PC-3 (cell line): ENCODE data around the gene DKKL1. TPM values are rescaled to one million over a fixed set of nuclear protein-coding genes. Genes with fewer than 3 reads are reported as not detected.

Source experiments
- ATAC-seq: fragments of 200-7000 bp; cut with Tn5 transposase; 2 replicates; pipeline ENCODE4 v1.9.1; 2020; ENCODE audit warnings: mild to moderate bottlenecking, moderate library complexity
- Bru-seq: library from RNA; stranded (reverse); fragments of 400-500 nt; gene quantifications from one replicate; lab custom pipeline; 2021; lab: Mats Ljungman, UMichigan
- BruChase-seq, 2 experiments: library from RNA; stranded (reverse); fragments of 400-500 nt; gene quantifications; one replicate each; lab custom pipeline; 2021; lab: Mats Ljungman, UMichigan
- BruUV-seq: library from RNA; stranded (reverse); fragments of 400-500 nt; replicated peaks from 2 replicates; lab custom pipeline; 2021; lab: Mats Ljungman, UMichigan
- CTCF ChIA-PET: fragments of 300-600 bp; sonication (Branson Sonifier 250); formaldehyde crosslinking; loops from one replicate; lab custom pipeline; 2022; ENCODE audit warnings: antibody characterized with exemption; lab: Charles Lee
- POLR2A ChIA-PET: fragments of 300-600 bp; sonication (Branson Sonifier 250); formaldehyde crosslinking; loops from one replicate; lab custom pipeline; 2022; ENCODE audit warnings: antibody characterized with exemption; ENCODE audit not compliant: unreplicated experiment; lab: Charles Lee
- DNase-seq: peaks from one replicate; pipeline ENCODE4 v3.0.0-alpha.2; 2015
- H2AFZ ChIP-seq: fragments of 300-600 bp; sonication (generic); 2 replicates; pipeline ENCODE4 v1.6.0; 2016; ENCODE audit warnings: antibody characterized with exemption, low read length
- H3F3A ChIP-seq: fragments of 300-600 bp; sonication (generic); one replicate; pipeline ENCODE4 v1.6.0; 2017; ENCODE audit warnings: antibody characterized with exemption, low read length, control low read depth, mild to moderate bottlenecking; ENCODE audit not compliant: unreplicated experiment
- H3K27ac ChIP-seq: fragments of 300-600 bp; sonication (generic); 2 replicates; pipeline ENCODE4 v1.5.1; 2016; ENCODE audit warnings: mild to moderate bottlenecking, low read length
- H3K27me3 ChIP-seq: fragments of 300-600 bp; sonication (generic); 2 replicates; pipeline ENCODE4 v1.6.1; 2016; ENCODE audit warnings: low read length, mixed read lengths
- H3K36me3 ChIP-seq: fragments of 300-600 bp; sonication (generic); 2 replicates; pipeline ENCODE4 v1.6.1; 2016; ENCODE audit warnings: low read depth, mixed run types, low read length, mixed read lengths
- H3K4me1 ChIP-seq: fragments of 300-600 bp; sonication (generic); 2 replicates; pipeline ENCODE4 v1.5.1; 2016; ENCODE audit warnings: low read length; ENCODE audit not compliant: insufficient read depth
- H3K4me2 ChIP-seq: fragments of 300-600 bp; sonication (generic); 2 replicates; pipeline ENCODE4 v1.6.0; 2016; ENCODE audit warnings: low read length
- H3K4me3 ChIP-seq: fragments of 300-600 bp; sonication (generic); 2 replicates; pipeline ENCODE4 v1.5.1; 2016; ENCODE audit warnings: mild to moderate bottlenecking, low read length, mixed read lengths
- H3K79me2 ChIP-seq: fragments of 300-600 bp; sonication (generic); 2 replicates; pipeline ENCODE4 v1.6.1; 2017; ENCODE audit warnings: low read length, mixed read lengths
- H3K9ac ChIP-seq: fragments of 300-600 bp; sonication (generic); 2 replicates; pipeline ENCODE4 v1.6.0; 2016; ENCODE audit warnings: mild to moderate bottlenecking, low read length
- H3K9me2 ChIP-seq: fragments of 300-600 bp; sonication (generic); replicated peaks from 2 replicates; pipeline ENCODE4 v1.6.1; 2016; ENCODE audit warnings: mixed run types, low read length, mixed read lengths
- H3K9me3 ChIP-seq: fragments of 300-600 bp; sonication (generic); 2 replicates; pipeline ENCODE4 v1.6.1; 2016; ENCODE audit warnings: low read length, mixed read lengths
- H4K20me1 ChIP-seq: fragments of 300-600 bp; sonication (generic); 2 replicates; pipeline ENCODE4 v1.6.1; 2016; ENCODE audit warnings: low read length, mixed read lengths
- EZH2 ChIP-seq: fragments of 300-600 bp; sonication (generic); IDR thresholded peaks from one replicate; pipeline ENCODE4 v1.6.1; 2017; ENCODE audit warnings: antibody characterized with exemption, mild to moderate bottlenecking, low read length; ENCODE audit not compliant: unreplicated experiment
- EZH2phosphoT487 ChIP-seq: fragments of 300-600 bp; sonication (generic); IDR thresholded peaks from 2 replicates; pipeline ENCODE4 v1.6.1; 2018; ENCODE audit warnings: mild to moderate bottlenecking, antibody characterized with exemption, low read length, borderline replicate concordance
- intact Hi-C: fragments of 100-400 bp; cut with micrococcal nuclease; formaldehyde crosslinking; loops from 2 replicates; pipeline ENCODE4 v1.9.0; 2023
- long read RNA-seq: library from polyadenylated mRNA; unstranded; transcript quantifications from one replicate; pipeline ENCODE4 v2.0.0, GENCODE V29; 2021; ENCODE audit not compliant: unreplicated experiment
- total RNA-seq: library from RNA; depleted of rRNA; stranded (reverse); fragments of >200 nt; gene quantifications from 2 replicates; pipeline ENCODE4 v1.2.3, GENCODE V29; 2014; rRNA removed
- TF ChIP-seq, protein P1 (sequence below): fragments of 300-600 bp; sonication (generic); conservative IDR thresholded peaks from 2 replicates; pipeline ENCODE4 v1.5.1; 2017; ENCODE audit warnings: antibody characterized with exemption, low read depth, mild to moderate bottlenecking, low read length

DKKL1 gene
- total RNA-seq (2.4 and 4.2 TPM in 2 replicates), Bru-seq, nascent RNA (percentile 27 among the genes with signal in this experiment), BruChase-seq, experiment 1, labeled RNA remaining after a 6-hour chase (percentile 25 among the genes with signal in this experiment), BruChase-seq, experiment 2, labeled RNA remaining after a 2-hour chase (percentile 16 among the genes with signal in this experiment)
- long read RNA-seq, partial matches to known transcripts: 0 of 2 reads
- long read RNA-seq, other reads (novel, unspliced or antisense): 1 of 2 reads

- H3K36me3 ChIP-seq: peaks cover 6% of the 10 kb centered on the region
- H3K79me2 ChIP-seq: peaks cover 6% of the 10 kb centered on the region; the same call in 1 of the 2 replicates
- TF ChIP-seq, protein P1, sequence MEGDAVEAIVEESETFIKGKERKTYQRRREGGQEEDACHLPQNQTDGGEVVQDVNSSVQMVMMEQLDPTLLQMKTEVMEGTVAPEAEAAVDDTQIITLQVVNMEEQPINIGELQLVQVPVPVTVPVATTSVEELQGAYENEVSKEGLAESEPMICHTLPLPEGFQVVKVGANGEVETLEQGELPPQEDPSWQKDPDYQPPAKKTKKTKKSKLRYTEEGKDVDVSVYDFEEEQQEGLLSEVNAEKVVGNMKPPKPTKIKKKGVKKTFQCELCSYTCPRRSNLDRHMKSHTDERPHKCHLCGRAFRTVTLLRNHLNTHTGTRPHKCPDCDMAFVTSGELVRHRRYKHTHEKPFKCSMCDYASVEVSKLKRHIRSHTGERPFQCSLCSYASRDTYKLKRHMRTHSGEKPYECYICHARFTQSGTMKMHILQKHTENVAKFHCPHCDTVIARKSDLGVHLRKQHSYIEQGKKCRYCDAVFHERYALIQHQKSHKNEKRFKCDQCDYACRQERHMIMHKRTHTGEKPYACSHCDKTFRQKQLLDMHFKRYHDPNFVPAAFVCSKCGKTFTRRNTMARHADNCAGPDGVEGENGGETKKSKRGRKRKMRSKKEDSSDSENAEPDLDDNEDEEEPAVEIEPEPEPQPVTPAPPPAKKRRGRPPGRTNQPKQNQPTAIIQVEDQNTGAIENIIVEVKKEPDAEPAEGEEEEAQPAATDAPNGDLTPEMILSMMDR: peak; percentile 10; the same call in 1 of the 2 replicates
- no peak for TF ChIP-seq EZH2
- peak within 1 kb of the TSS; percentile 84 for H3K9ac ChIP-seq
- ATAC-seq (peak; percentile 85), DNase-seq (peak; percentile 100)
- peak within 1 kb of the TSS; percentile 95 for H3K4me2 ChIP-seq
- POLR2A ChIA-PET: interaction anchor here (0.5 kb wide), 1 partner anchor 370 kb away, joined by 4 read pairs; the partner anchor contains the start of gene GYS1
- no peaks in the 10 kb centered on the region for H3K9me3 ChIP-seq
- H2AFZ ChIP-seq: peak within 1 kb of the TSS; percentile 90
- BruUV-seq: no TSS peak
- H3K4me1 ChIP-seq: peaks cover 11% of the 10 kb centered on the region
- no peaks in the 10 kb centered on the region for H3K27me3 ChIP-seq
- CTCF ChIA-PET: interaction anchor here (0.7 kb wide), 1 partner anchor 79 kb away, joined by 3 read pairs; no protein-coding TSS in a partner anchor
- no peaks in the 10 kb centered on the region for H3K9me2 ChIP-seq
- intact Hi-C loops: loop anchor here (1.0 to 2.0 kb wide), 3 partner anchors 24 to 80 kb away; no protein-coding TSS in a partner anchor
- peak within 1 kb of the TSS; percentile 83 for H3K4me3 ChIP-seq
- H4K20me1 ChIP-seq: no peaks in the 10 kb centered on the region
- peak within 1 kb of the TSS; percentile 6 for H3K27ac ChIP-seq
- H3F3A ChIP-seq: peaks cover 7% of the 10 kb centered on the region
These were observed at the start of gene DKKL1 for GRCh38 chr19:49363268-49364082. TSS of gene DKKL1 (plus strand) at chr19:49363877. CDS start at chr19:49363999, 122 bp downstream.

GRCh38 chr19:49315111-49315510 lies 48.6 kb upstream of the DKKL1 start:
- no peaks in the 10 kb centered on the region for H3K79me2 ChIP-seq
- ATAC-seq: no peak
- H3K9ac ChIP-seq: no peak overlapping the region
- no peak overlapping the region for H2AFZ ChIP-seq
- POLR2A ChIA-PET: no interaction called here
- no peaks in the 10 kb centered on the region for H3F3A ChIP-seq
- H3K9me3 ChIP-seq: no peaks in the 10 kb centered on the region
- CTCF ChIA-PET: no interaction called here
- no peak for DNase-seq
- no peak overlapping the region for H3K27ac ChIP-seq
- no peak overlapping the region for H3K4me3 ChIP-seq
- intact Hi-C loops: no loop called here
- BruUV-seq: no TSS peak
- no peak overlapping the region for H3K4me2 ChIP-seq
- H3K36me3 ChIP-seq: no peaks in the 10 kb centered on the region
- H3K9me2 ChIP-seq: no peaks in the 10 kb centered on the region
- TF ChIP-seq EZH2: no peak
- TF ChIP-seq, protein P1: no peak
- no peak for TF ChIP-seq EZH2phosphoT487
- no peaks in the 10 kb centered on the region for H3K4me1 ChIP-seq
- no peaks in the 10 kb centered on the region for H4K20me1 ChIP-seq
- no peaks in the 10 kb centered on the region for H3K27me3 ChIP-seq
